HFFc6 (cell line): ENCODE results near the gene TP53RK. TPM values are rescaled to one million over a fixed set of nuclear protein-coding genes. Genes with fewer than 3 reads are reported as not detected.

Experiments used
- DNase-seq: peaks from one replicate; pipeline ENCODE4 v3.0.0-alpha.2; 2018
- H3K27ac Mint-ChIP-seq: 2 replicates; pipeline ENCODE4 v1.8.0; 2020; ENCODE audit warnings: mild to moderate bottlenecking, mixed read lengths
- H3K27me3 Mint-ChIP-seq: 2 replicates; pipeline ENCODE4 v1.8.0; 2021; ENCODE audit warnings: mild to moderate bottlenecking, moderate library complexity, mixed read lengths; ENCODE audit not compliant: insufficient read depth
- H3K36me3 Mint-ChIP-seq: 2 replicates; pipeline ENCODE4 v1.8.0; 2021; ENCODE audit warnings: low read depth, mixed read lengths
- H3K4me1 Mint-ChIP-seq: 2 replicates; pipeline ENCODE4 v1.8.0; 2020; ENCODE audit warnings: low read depth, mixed read lengths
- H3K4me3 Mint-ChIP-seq: 2 replicates; pipeline ENCODE4 v1.8.0; 2020; ENCODE audit warnings: mild to moderate bottlenecking, moderate library complexity, mixed read lengths
- H3K9me3 Mint-ChIP-seq: 2 replicates; pipeline ENCODE4 v1.8.0; 2020; ENCODE audit warnings: mild to moderate bottlenecking, mixed read lengths
- CTCF ChIP-seq: fragments of 200-600 bp; sonication (generic); IDR thresholded peaks from 2 replicates; pipeline ENCODE4 v1.5.0; 2021; ENCODE audit warnings: antibody characterized with exemption, mild to moderate bottlenecking
- total RNA-seq, 6 experiments: library from RNA; stranded (reverse); fragmentation: NEBNext Ultra II Directional; extraction: Animal tissue kit (Norgen Biotek cat#: 25700); gene quantifications; 2 replicates in 1 of 6; 3 replicates in 5 of 6; pipeline ENCODE4 v1.2.3, GENCODE V29; 2021

The TP53RK gene
- total RNA-seq, 6 experiments from 2014 or later: 14.8 to 20.0 (median 15.8) TPM

- Mint-ChIP-seq H3K27ac (no peak overlapping the region), H3K36me3 (peaks cover 19% of the 10 kb centered on the region), H3K27me3 (no peaks in the 10 kb centered on the region), H3K4me3 (no peak overlapping the region), H3K4me1 (no peaks in the 10 kb centered on the region), H3K9me3 (peaks cover 23% of the 10 kb centered on the region)
- TF ChIP-seq CTCF: no peak
- no peak for DNase-seq
Observed at GRCh38 chr20:46670585-46671584, 18.4 kb downstream of the TP53RK start.

DNA sequence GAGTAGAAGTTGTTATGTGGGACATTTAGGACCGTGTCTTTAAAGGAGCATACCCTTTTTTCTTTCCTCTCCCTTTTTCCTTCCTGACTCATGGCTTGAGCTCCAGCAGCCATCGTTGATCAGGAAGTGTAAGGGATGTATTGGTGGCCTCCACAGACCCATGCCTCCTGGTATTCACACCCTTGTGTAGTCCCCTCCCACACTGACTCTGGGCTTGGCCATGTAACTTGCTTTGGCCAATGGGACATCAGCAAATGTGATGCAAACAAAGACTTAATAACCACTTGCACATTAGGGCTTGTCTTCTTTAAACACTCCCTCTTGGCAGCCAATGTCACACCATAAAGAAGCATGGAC, 19.0 kb downstream of the TP53RK start:
- no peak overlapping the region for H3K27ac Mint-ChIP-seq
- H3K36me3 Mint-ChIP-seq: peaks cover 19% of the 10 kb centered on the region
- H3K4me1 Mint-ChIP-seq: no peaks in the 10 kb centered on the region
- H3K9me3 Mint-ChIP-seq: peaks cover 23% of the 10 kb centered on the region
- no peak for TF ChIP-seq CTCF
- H3K27me3 Mint-ChIP-seq: no peaks in the 10 kb centered on the region
- H3K4me3 Mint-ChIP-seq: no peak overlapping the region
- DNase-seq: no peak

DNA sequence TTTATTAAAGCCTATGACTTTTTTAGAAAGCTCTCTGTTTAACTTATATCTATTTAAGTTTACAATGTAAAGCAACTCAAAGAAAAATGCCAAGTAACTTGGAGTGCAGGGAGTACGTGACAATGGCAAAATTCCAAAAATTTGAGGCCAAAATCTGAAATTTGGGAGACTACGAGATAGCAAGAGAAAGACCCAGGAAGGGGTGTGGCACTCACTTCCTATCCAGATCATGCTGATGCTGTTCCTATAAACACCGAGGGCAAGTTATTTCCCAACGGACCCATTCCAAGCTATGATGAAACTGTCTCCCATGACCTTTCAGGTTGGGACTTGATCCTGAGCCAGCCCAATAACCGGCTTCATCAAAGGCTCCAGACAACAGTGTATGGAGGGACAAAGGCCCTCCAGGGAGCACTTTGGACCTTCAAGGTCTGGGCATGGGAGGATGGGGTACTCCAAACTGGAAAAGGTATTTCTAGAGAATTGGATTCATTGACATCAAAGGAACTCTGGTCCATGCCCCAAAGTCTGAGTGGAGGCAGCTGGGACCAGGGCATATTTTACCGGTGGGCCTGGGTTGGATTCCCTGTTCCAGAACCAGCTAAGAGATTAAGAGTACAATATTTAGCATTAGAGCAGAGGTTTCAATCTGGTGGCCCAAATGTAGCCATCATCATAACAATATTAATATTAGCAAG, 22.3 kb downstream of the TP53RK start:
- Mint-ChIP-seq H3K9me3 (peaks cover 15% of the 10 kb centered on the region), H3K4me3 (no peak overlapping the region), H3K27ac (no peak overlapping the region), H3K27me3 (no peaks in the 10 kb centered on the region; the same call in 1 of the 2 replicates), H3K36me3 (peaks cover 12% of the 10 kb centered on the region), H3K4me1 (no peaks in the 10 kb centered on the region)
- no peak for DNase-seq
- TF ChIP-seq CTCF: no peak

DNA sequence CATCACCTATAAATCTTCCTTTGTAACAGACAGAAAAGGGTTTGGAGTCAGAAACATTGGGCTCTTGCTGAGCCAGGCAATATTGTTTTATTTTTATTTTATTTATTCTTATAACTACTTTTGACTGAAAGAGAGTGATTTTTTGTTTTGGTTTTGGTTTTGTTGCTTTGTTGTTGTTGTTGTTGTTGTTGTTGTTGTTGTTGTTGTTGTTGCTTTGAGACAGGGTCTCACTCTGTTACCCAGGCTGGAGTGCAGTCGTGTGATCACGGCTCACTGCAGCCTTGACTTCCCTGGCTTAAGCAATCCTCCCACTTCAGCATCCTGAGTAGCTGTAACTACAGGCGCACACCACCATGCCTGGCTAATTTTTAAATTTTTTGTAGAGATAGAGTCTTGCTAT, 22.9 kb downstream of the TP53RK start:
- Mint-ChIP-seq H3K9me3 (peaks cover 10% of the 10 kb centered on the region), H3K27ac (no peak overlapping the region), H3K27me3 (no peaks in the 10 kb centered on the region; the same call in 1 of the 2 replicates), H3K4me3 (no peak overlapping the region), H3K4me1 (no peaks in the 10 kb centered on the region), H3K36me3 (peaks cover 9% of the 10 kb centered on the region)
- TF ChIP-seq CTCF: no peak
- DNase-seq: no peak

- H3K4me3 Mint-ChIP-seq: no peak overlapping the region
- peaks cover 3% of the 10 kb centered on the region for H3K36me3 Mint-ChIP-seq
- H3K27me3 Mint-ChIP-seq: no peaks in the 10 kb centered on the region; the same call in 1 of the 2 replicates
- H3K4me1 Mint-ChIP-seq: no peaks in the 10 kb centered on the region
- H3K27ac Mint-ChIP-seq: no peak overlapping the region
- DNase-seq: no peak
- peaks cover 3% of the 10 kb centered on the region for H3K9me3 Mint-ChIP-seq
- TF ChIP-seq CTCF: no peak
Observed at GRCh38 chr20:46665602-46666001, 23.6 kb downstream of the TP53RK start.
